ENCODE measurements around the gene TSHZ2. TPM values are rescaled to one million over a fixed set of nuclear protein-coding genes. Genes with fewer than 3 reads are reported as not detected.

The TSHZ2 gene
- total RNA-seq, 1 donor from 2014 or later: 9.9 TPM

DNA sequence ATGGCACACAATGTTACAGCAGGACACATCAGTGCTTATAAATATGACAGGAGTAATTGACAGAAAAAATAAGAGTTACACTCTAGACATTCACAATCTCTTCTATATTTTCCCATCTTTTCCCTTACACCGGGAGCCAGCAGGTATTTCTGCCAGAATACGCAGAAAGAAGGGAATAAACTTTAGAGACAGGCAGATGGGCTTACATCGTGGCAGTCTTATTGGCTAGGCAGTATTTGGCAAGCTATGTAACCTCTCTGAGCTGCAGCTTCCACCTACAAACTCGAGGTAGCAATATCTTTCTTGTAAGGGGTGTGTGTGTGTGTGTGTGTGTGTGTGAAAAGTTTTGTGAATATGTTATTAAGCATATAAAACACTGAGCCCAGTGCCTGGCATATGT, 33.0 kb upstream of the TSHZ2 start:
- no peak overlapping the region for H3K9ac ChIP-seq (ENCODE audit: low read depth in 1 of 3, low read length in 3 of 3)
- H3K4me1 ChIP-seq (ENCODE audit: control insufficient read depth in 3 of 3, insufficient read depth in 3 of 3, low read length in 3 of 3): no peaks in the 10 kb centered on the region
- H3K4me3 ChIP-seq (ENCODE audit: low read length in 3 of 3): no peak overlapping the region
- no peaks in the 10 kb centered on the region for H3K9me3 ChIP-seq (ENCODE audit: control insufficient read depth in 3 of 3, low read length in 3 of 3)
- H3K27ac ChIP-seq (ENCODE audit: low read depth, low read length): no peak overlapping the region
- H3K36me3 ChIP-seq (ENCODE audit: control insufficient read depth in 3 of 3, insufficient read depth in 3 of 3, low read length in 3 of 3): no peaks in the 10 kb centered on the region
- H3K27me3 ChIP-seq (ENCODE audit: control insufficient read depth in 3 of 3, insufficient read depth in 3 of 3, low read length in 3 of 3): no peaks in the 10 kb centered on the region

DNA sequence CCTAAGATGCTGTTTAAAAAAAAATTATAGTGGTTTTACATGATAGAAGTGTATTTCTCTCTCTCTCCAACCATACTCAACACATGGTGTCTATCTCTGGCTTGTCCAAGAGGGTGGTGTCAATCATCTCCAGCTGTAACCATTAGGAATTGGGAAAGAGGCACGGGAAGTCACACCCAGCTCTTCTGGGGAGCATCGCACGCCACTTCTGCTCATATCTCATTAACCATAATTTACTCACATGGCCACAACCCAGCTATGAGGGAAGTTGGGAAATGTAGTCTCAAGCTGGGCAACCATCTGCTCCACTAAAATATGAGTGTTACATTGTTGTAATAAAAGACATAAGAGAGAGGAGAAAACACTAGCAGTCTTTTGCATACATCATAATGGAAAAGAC, 30.4 kb upstream of the TSHZ2 start:
- H3K27ac ChIP-seq (ENCODE audit: low read depth, low read length): no peak overlapping the region
- H3K4me1 ChIP-seq (ENCODE audit: control insufficient read depth in 3 of 3, insufficient read depth in 3 of 3, low read length in 3 of 3): no peaks in the 10 kb centered on the region
- no peak overlapping the region for H3K4me3 ChIP-seq (ENCODE audit: low read length in 3 of 3)
- no peaks in the 10 kb centered on the region for H3K9me3 ChIP-seq (ENCODE audit: control insufficient read depth in 3 of 3, low read length in 3 of 3)
- H3K27me3 ChIP-seq (ENCODE audit: control insufficient read depth in 3 of 3, insufficient read depth in 3 of 3, low read length in 3 of 3): no peaks in the 10 kb centered on the region
- no peaks in the 10 kb centered on the region for H3K36me3 ChIP-seq (ENCODE audit: control insufficient read depth in 3 of 3, insufficient read depth in 3 of 3, low read length in 3 of 3)
- H3K9ac ChIP-seq (ENCODE audit: low read depth in 1 of 3, low read length in 3 of 3): no peak overlapping the region

DNA sequence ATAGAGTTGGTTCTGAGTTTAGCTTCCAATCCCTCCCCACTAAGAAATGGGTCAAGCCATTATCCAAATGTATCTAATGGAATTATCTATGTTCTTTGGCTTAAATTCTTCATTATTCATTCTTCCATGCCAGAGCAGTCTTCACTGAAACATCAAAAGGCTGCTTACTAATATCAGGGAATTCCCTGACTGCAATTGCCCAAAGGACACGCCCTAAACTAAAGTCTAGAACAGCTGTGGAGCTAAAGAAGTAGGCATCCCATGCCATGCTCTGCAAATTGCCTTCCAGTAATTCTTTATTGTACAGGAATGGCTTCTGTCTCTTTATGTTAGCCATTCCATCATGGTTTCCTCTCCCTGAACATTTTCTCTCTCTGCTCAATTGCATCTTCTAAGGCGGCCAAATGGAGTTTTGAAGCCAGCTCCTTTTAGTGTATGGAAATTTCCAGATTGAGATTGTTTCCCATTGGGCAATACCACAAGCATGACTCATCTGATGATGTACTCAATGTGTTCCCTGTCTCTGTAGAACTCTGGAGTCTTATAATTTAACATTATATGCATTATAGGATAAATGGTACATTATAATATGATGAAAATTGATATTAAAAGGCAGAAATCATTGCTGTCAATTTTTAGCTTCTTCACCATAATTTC, 28.8 kb upstream of the TSHZ2 start:
- Histone ChIP-seq H3K27ac (ENCODE audit: low read depth, low read length) (no peak overlapping the region), H3K9me3 (ENCODE audit: control insufficient read depth in 3 of 3, low read length in 3 of 3) (no peaks in the 10 kb centered on the region), H3K4me1 (ENCODE audit: control insufficient read depth in 3 of 3, insufficient read depth in 3 of 3, low read length in 3 of 3) (no peaks in the 10 kb centered on the region), H3K4me3 (ENCODE audit: low read length in 3 of 3) (no peak overlapping the region), H3K9ac (ENCODE audit: low read depth in 1 of 3, low read length in 3 of 3) (no peak overlapping the region), H3K27me3 (ENCODE audit: control insufficient read depth in 3 of 3, insufficient read depth in 3 of 3, low read length in 3 of 3) (no peaks in the 10 kb centered on the region), H3K36me3 (ENCODE audit: control insufficient read depth in 3 of 3, insufficient read depth in 3 of 3, low read length in 3 of 3) (no peaks in the 10 kb centered on the region)

DNA sequence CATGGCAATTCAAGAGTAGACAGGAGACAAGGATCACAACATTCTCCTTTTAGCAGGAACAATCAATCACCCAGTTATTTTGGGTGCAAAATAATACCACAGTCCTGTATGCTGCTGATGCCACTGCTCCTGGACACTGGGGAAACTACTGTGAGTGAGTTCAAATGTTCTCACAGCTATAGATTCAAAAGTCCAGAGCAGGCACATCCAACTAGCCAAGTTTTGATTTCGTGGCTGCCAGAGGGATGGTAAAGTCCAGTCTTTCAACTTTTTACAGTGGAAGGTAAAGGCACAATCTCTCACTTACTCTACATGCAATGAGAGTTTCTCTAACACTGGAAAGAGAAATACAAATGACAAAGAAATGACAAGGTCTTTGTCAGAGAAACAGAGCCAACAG, 26.9 kb upstream of the TSHZ2 start:
- H3K9ac ChIP-seq (ENCODE audit: low read depth in 1 of 3, low read length in 3 of 3): no peak overlapping the region
- no peaks in the 10 kb centered on the region for H3K27me3 ChIP-seq (ENCODE audit: control insufficient read depth in 3 of 3, insufficient read depth in 3 of 3, low read length in 3 of 3)
- no peaks in the 10 kb centered on the region for H3K36me3 ChIP-seq (ENCODE audit: control insufficient read depth in 3 of 3, insufficient read depth in 3 of 3, low read length in 3 of 3)
- no peak overlapping the region for H3K4me3 ChIP-seq (ENCODE audit: low read length in 3 of 3)
- no peaks in the 10 kb centered on the region for H3K4me1 ChIP-seq (ENCODE audit: control insufficient read depth in 3 of 3, insufficient read depth in 3 of 3, low read length in 3 of 3)
- H3K9me3 ChIP-seq (ENCODE audit: control insufficient read depth in 3 of 3, low read length in 3 of 3): no peaks in the 10 kb centered on the region
- H3K27ac ChIP-seq (ENCODE audit: low read depth, low read length): no peak overlapping the region

DNA sequence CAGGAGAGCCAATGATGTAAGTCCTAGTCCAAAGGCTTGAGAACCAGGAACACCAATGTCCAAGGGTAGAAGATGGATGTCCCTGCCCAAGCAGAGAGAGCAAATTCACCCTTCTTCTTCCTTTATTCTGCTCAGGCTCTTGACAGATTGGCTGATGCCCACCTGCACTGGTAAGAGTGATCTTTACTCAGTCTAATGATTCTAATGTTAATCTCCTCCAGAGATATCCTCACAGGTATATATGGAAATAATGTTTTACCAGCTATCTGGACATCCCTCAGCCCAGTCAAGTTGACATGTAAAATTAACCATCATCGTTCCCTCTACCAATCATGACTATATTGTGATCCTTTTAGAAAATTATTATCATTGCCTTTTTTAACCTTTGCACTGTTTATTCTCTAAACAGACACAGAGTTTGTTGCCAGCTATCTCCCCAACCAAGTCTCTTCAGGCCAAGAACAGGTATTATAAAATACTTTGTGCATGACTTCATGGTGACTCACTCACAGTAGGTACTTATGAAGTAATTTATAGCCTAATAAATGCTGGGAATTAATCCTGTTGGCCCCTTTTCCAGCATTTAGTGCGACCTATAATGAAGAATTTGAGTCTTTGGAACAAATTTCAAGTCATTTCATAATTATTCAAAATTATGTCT, 26.2 kb upstream of the TSHZ2 start:
- H3K9ac ChIP-seq (ENCODE audit: low read depth in 1 of 3, low read length in 3 of 3): no peak overlapping the region
- H3K4me1 ChIP-seq (ENCODE audit: control insufficient read depth in 3 of 3, insufficient read depth in 3 of 3, low read length in 3 of 3): no peaks in the 10 kb centered on the region
- H3K9me3 ChIP-seq (ENCODE audit: control insufficient read depth in 3 of 3, low read length in 3 of 3): no peaks in the 10 kb centered on the region
- H3K27me3 ChIP-seq (ENCODE audit: control insufficient read depth in 3 of 3, insufficient read depth in 3 of 3, low read length in 3 of 3): no peaks in the 10 kb centered on the region
- no peak overlapping the region for H3K27ac ChIP-seq (ENCODE audit: low read depth, low read length)
- no peak overlapping the region for H3K4me3 ChIP-seq (ENCODE audit: low read length in 3 of 3)
- H3K36me3 ChIP-seq (ENCODE audit: control insufficient read depth in 3 of 3, insufficient read depth in 3 of 3, low read length in 3 of 3): no peaks in the 10 kb centered on the region

DNA sequence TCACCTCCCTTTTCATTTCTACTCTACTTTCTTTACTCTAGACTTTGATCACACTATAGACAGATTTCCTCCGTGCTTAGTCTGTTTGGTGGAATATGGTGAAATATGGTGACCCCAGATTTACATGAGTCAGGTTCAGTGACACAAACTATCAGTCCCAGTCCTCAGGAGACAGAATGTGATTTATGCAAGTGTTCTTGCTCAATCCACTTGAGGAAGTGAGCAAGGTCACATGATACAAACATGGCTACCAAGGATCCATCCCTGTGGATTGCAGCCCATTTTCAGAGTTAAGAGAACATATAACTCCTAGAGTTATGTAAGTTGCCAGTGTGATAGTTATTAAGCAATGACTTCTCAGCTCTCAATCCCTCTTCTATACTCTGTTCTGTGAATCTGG, 23.7 kb upstream of the TSHZ2 start:
- H3K9ac ChIP-seq (ENCODE audit: low read depth in 1 of 3, low read length in 3 of 3): no peak overlapping the region
- H3K27me3 ChIP-seq (ENCODE audit: control insufficient read depth in 3 of 3, insufficient read depth in 3 of 3, low read length in 3 of 3): no peaks in the 10 kb centered on the region
- H3K36me3 ChIP-seq (ENCODE audit: control insufficient read depth in 3 of 3, insufficient read depth in 3 of 3, low read length in 3 of 3): no peaks in the 10 kb centered on the region
- no peaks in the 10 kb centered on the region for H3K9me3 ChIP-seq (ENCODE audit: control insufficient read depth in 3 of 3, low read length in 3 of 3)
- no peaks in the 10 kb centered on the region for H3K4me1 ChIP-seq (ENCODE audit: control insufficient read depth in 3 of 3, insufficient read depth in 3 of 3, low read length in 3 of 3)
- H3K27ac ChIP-seq (ENCODE audit: low read depth, low read length): no peak overlapping the region
- H3K4me3 ChIP-seq (ENCODE audit: low read length in 3 of 3): no peak overlapping the region

DNA sequence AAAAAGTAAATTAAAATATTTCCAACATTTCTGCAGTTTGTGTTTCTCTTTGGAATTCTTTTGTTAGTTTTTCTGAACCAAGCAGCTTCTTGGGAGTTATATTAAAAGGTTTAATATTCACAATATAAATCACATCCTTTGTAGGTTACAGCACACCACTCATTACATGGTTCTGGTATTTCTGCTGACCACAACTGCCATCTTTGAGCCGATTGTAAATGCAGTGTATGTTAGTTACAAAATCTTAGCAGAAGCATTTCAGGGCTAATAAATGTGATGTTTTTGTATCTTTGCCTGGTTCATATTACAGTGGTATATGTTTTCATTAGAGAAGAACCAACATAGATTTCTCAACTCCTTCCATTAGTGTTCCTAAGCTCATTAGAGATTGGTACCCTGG, 19.1 kb upstream of the TSHZ2 start:
- no peaks in the 10 kb centered on the region for H3K36me3 ChIP-seq (ENCODE audit: control insufficient read depth in 3 of 3, insufficient read depth in 3 of 3, low read length in 3 of 3)
- no peak overlapping the region for H3K9ac ChIP-seq (ENCODE audit: low read depth in 1 of 3, low read length in 3 of 3)
- H3K4me3 ChIP-seq (ENCODE audit: low read length in 3 of 3): no peak overlapping the region
- no peak overlapping the region for H3K27ac ChIP-seq (ENCODE audit: low read depth, low read length)
- H3K9me3 ChIP-seq (ENCODE audit: control insufficient read depth in 3 of 3, low read length in 3 of 3): no peaks in the 10 kb centered on the region
- H3K27me3 ChIP-seq (ENCODE audit: control insufficient read depth in 3 of 3, insufficient read depth in 3 of 3, low read length in 3 of 3): no peaks in the 10 kb centered on the region
- no peaks in the 10 kb centered on the region for H3K4me1 ChIP-seq (ENCODE audit: control insufficient read depth in 3 of 3, insufficient read depth in 3 of 3, low read length in 3 of 3)

DNA sequence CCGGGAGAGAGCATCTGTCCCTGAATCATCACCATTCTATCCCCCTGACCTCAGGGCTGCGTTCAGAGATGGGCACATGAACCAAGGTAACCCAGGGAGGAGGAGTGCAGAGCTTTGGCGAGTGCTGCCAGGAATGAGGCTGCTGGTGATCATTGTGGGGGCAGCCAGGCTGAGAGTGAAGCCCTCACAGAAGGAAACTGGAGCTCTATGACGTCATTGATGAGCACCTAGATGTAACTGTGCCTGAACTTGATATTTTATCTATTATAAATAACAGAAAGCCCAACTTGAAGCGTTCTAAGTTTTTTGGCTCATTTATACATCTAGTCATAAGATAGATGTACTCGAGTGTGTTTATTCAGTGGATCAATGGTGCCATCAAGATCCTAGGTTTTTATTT, 17.3 kb upstream of the TSHZ2 start:
- no peaks in the 10 kb centered on the region for H3K9me3 ChIP-seq (ENCODE audit: control insufficient read depth in 3 of 3, low read length in 3 of 3)
- no peak overlapping the region for H3K9ac ChIP-seq (ENCODE audit: low read depth in 1 of 3, low read length in 3 of 3)
- no peaks in the 10 kb centered on the region for H3K4me1 ChIP-seq (ENCODE audit: control insufficient read depth in 3 of 3, insufficient read depth in 3 of 3, low read length in 3 of 3)
- no peaks in the 10 kb centered on the region for H3K36me3 ChIP-seq (ENCODE audit: control insufficient read depth in 3 of 3, insufficient read depth in 3 of 3, low read length in 3 of 3)
- no peak overlapping the region for H3K4me3 ChIP-seq (ENCODE audit: low read length in 3 of 3)
- H3K27me3 ChIP-seq (ENCODE audit: control insufficient read depth in 3 of 3, insufficient read depth in 3 of 3, low read length in 3 of 3): no peaks in the 10 kb centered on the region
- H3K27ac ChIP-seq (ENCODE audit: low read depth, low read length): no peak overlapping the region

DNA sequence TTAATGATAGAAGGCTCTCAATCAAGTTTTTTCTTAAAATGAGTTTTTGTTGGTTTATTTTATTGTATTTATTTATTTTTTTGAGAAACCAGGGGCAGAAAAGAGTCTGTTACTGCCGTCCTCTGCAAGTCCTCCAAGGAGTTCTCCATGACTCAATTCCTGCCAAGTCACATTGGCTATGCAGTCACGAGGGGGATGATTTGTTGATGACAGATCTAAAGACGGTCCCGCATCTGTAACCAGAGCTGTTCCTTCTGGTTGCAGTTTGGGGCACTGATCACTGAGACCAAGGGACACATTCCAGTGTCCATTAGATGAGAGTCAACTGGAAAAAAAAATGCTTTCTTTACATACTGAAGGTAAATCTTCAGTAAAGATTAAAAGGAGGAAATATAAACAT, 13.9 kb upstream of the TSHZ2 start:
- no peak overlapping the region for H3K4me3 ChIP-seq (ENCODE audit: low read length in 3 of 3)
- no peaks in the 10 kb centered on the region for H3K9me3 ChIP-seq (ENCODE audit: control insufficient read depth in 3 of 3, low read length in 3 of 3)
- H3K36me3 ChIP-seq (ENCODE audit: control insufficient read depth in 3 of 3, insufficient read depth in 3 of 3, low read length in 3 of 3): no peaks in the 10 kb centered on the region
- no peak overlapping the region for H3K27ac ChIP-seq (ENCODE audit: low read depth, low read length)
- H3K9ac ChIP-seq (ENCODE audit: low read depth in 1 of 3, low read length in 3 of 3): no peak overlapping the region
- H3K4me1 ChIP-seq (ENCODE audit: control insufficient read depth in 3 of 3, insufficient read depth in 3 of 3, low read length in 3 of 3): no peaks in the 10 kb centered on the region
- peaks cover 0 to 1% (median 0%) of the 10 kb centered on the region in 3 donors for H3K27me3 ChIP-seq (ENCODE audit: control insufficient read depth in 3 of 3, insufficient read depth in 3 of 3, low read length in 3 of 3)

DNA sequence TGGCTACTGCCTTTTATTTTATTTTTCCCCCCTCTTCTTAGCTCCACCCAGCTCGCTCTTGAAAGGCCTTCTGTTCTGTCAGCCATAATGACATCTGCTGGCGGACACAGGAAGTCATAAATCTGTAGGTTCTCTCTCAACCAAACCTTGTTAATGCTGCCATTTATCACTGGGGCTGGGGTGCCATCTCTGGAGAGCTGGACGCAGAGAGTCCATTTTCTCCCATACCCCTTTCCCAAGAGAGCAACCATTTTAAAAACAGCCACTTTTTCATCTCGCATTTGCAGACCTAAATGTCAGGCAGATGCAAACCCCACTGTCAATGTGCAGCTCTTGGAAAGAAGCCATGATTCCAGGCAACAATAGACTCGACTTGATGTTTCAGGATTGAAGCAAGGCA, 13.0 kb upstream of the TSHZ2 start:
- no peaks in the 10 kb centered on the region for H3K4me1 ChIP-seq (ENCODE audit: control insufficient read depth in 3 of 3, insufficient read depth in 3 of 3, low read length in 3 of 3)
- H3K9ac ChIP-seq (ENCODE audit: low read depth in 1 of 3, low read length in 3 of 3): no peak overlapping the region
- no peaks in the 10 kb centered on the region for H3K36me3 ChIP-seq (ENCODE audit: control insufficient read depth in 3 of 3, insufficient read depth in 3 of 3, low read length in 3 of 3)
- no peak overlapping the region for H3K4me3 ChIP-seq (ENCODE audit: low read length in 3 of 3)
- H3K27me3 ChIP-seq (ENCODE audit: control insufficient read depth in 3 of 3, insufficient read depth in 3 of 3, low read length in 3 of 3): peaks cover 0 to 3% (median 0%) of the 10 kb centered on the region in 3 donors
- H3K9me3 ChIP-seq (ENCODE audit: control insufficient read depth in 3 of 3, low read length in 3 of 3): no peaks in the 10 kb centered on the region
- H3K27ac ChIP-seq (ENCODE audit: low read depth, low read length): no peak overlapping the region

Data from skeletal muscle tissue (tissue), 4 donors.